ENCODE data around the gene E2F3.

The E2F3 gene

GRCh38 chr6:20401205-20402091 lies at the start of gene E2F3:
Gene E2F3 (plus strand): TSS chr6:20401879. CDS start chr6:20402233, 354 bp downstream.
- DNase-seq: peak; percentile 100

GRCh38 chr6:20352346-20352745 lies 49.3 kb upstream of the E2F3 start:
- DNase-seq: no peak

GRCh38 chr6:20353134-20353533 lies 48.5 kb upstream of the E2F3 start:
- no peak for DNase-seq

- DNase-seq: no peak
Observed at GRCh38 chr6:20354366-20354765, 47.3 kb upstream of the E2F3 start.

GRCh38 chr6:20360471-20361119 lies 41.1 kb upstream of the E2F3 start:
- no peak for DNase-seq

GRCh38 chr6:20362623-20363022 lies 39.1 kb upstream of the E2F3 start:
- no peak for DNase-seq

GRCh38 chr6:20364327-20364726 lies 37.4 kb upstream of the E2F3 start:
- no peak for DNase-seq

GRCh38 chr6:20365456-20365855 lies 36.2 kb upstream of the E2F3 start:
- peak; percentile 21 for DNase-seq

- peak; percentile 56 for DNase-seq
Observed at GRCh38 chr6:20366082-20366830, 35.4 kb upstream of the E2F3 start.

- no peak for DNase-seq
Observed at GRCh38 chr6:20367743-20368485, 33.8 kb upstream of the E2F3 start.

GRCh38 chr6:20370393-20370792 lies 31.3 kb upstream of the E2F3 start:
- DNase-seq: peak; percentile 2

GRCh38 chr6:20370801-20371200 lies 30.9 kb upstream of the E2F3 start:
- no peak for DNase-seq

GRCh38 chr6:20375436-20375835 lies 26.2 kb upstream of the E2F3 start:
- no peak for DNase-seq

- no peak for DNase-seq
Observed at GRCh38 chr6:20377623-20378265, 23.9 kb upstream of the E2F3 start.

- no peak for DNase-seq
Observed at GRCh38 chr6:20379231-20379630, 22.4 kb upstream of the E2F3 start.

- no peak for DNase-seq
Observed at GRCh38 chr6:20386218-20386617, 15.5 kb upstream of the E2F3 start.

- DNase-seq: no peak
Observed at GRCh38 chr6:20389066-20389465, 12.6 kb upstream of the E2F3 start.

GRCh38 chr6:20393297-20393696 lies 8.4 kb upstream of the E2F3 start:
- DNase-seq: no peak

GRCh38 chr6:20399518-20399917 lies 2.2 kb upstream of the E2F3 start:
- DNase-seq: no peak

- peak; percentile 57 for DNase-seq
Observed at GRCh38 chr6:20400456-20401204, 1.0 kb upstream of the E2F3 start.

GRCh38 chr6:20402092-20402341 lies 338 bp downstream of the E2F3 start:
- no peak for DNase-seq
